Transverse colon (tissue), 4 donors: ENCODE data around the gene HERPUD1.

Experiments used
- CTCF ChIP-seq, 5 experiments: fragments of 200-600 bp in 3 of 5; fragments of 450-650 bp in 2 of 5; sonication (generic) in 3 of 5; IDR thresholded peaks; 1 replicate in 2 of 5; 2 replicates in 3 of 5; pipeline ENCODE4 v1.5.1; 2016 to 2017; ENCODE audit warnings: antibody characterized with exemption in 5 of 5, inconsistent platforms in 3 of 5, mild to moderate bottlenecking in 2 of 5, moderate library complexity in 1 of 5
- EP300 ChIP-seq: sonication (generic); formaldehyde crosslinking; IDR thresholded peaks from one replicate; pipeline ENCODE4 v1.6.1; 2017; ENCODE audit warnings: antibody characterized with exemption, low read depth
- POLR2A ChIP-seq: fragments of 450-650 bp; IDR thresholded peaks from one replicate; pipeline ENCODE4 v1.6.1; 2016; ENCODE audit warnings: antibody characterized with exemption, mild to moderate bottlenecking, moderate library complexity
- POLR2AphosphoS5 ChIP-seq, 3 donors: sonication (generic); formaldehyde crosslinking; IDR thresholded peaks; one replicate each; pipeline ENCODE4 v1.6.1; 2016; ENCODE audit warnings: antibody characterized with exemption in 3 of 3

- no peak for TF ChIP-seq CTCF (IDR thresholded peaks at IDR 0.05)
- TF ChIP-seq POLR2A, result no peak
- TF ChIP-seq POLR2AphosphoS5 (IDR thresholded peaks at IDR 0.05), result no peak
- TF ChIP-seq EP300, result no peak
Observed at GRCh38 chr16:56921571-56921970, 10.4 kb upstream of the HERPUD1 start.
